LNCAP (cell line): ENCODE data around the gene CBLN3.

Source experiments
- CTCF ChIP-seq: fragments of 450-650 bp; IDR thresholded peaks from 2 replicates; pipeline ENCODE4 v1.5.1; 2017; ENCODE audit warnings: mild to moderate bottlenecking

Gene CBLN3

GRCh38 chr14:24436355-24437019, 7.0 kb upstream of the CBLN3 start:
- TF ChIP-seq CTCF, result peak; percentile 80

DNA sequence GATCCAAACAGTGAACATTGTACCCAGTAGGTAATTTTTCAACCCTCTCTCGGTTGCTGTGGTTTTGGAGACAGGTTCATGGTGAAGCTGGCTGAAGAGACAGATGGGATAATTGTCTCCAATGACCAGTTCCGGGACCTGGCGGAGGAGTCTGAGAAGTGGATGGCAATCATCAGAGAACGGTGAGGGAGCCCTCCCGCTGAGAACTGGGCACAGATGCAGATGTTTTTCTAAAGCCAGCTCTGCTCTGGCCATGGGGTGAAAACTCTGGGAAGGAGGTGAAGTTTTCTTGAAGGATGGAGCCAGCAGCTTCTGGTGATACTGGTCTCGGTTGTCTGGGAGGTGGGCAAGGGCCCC, 6.5 kb upstream of the CBLN3 start:
- TF ChIP-seq CTCF, result no peak

GRCh38 chr14:24435192-24435810, 5.8 kb upstream of the CBLN3 start:
- no peak for TF ChIP-seq CTCF

- no peak for TF ChIP-seq CTCF
These were observed 5.2 kb upstream of the CBLN3 start for GRCh38 chr14:24434676-24435075.

GRCh38 chr14:24434036-24434435, 4.6 kb upstream of the CBLN3 start:
- TF ChIP-seq CTCF, result no peak

GRCh38 chr14:24432259-24433131, 3.0 kb upstream of the CBLN3 start:
- no peak for TF ChIP-seq CTCF

- peak; percentile 93 for TF ChIP-seq CTCF
These were observed 2.2 kb upstream of the CBLN3 start for GRCh38 chr14:24431569-24432258.
